Left lung (tissue), 10 donors: ENCODE results near the gene ITGB5. TPM values are rescaled to one million over a fixed set of nuclear protein-coding genes. Genes with fewer than 3 reads are reported as not detected.
A peak's percentile ranks its signal among the peaks of the same experiment; 100 is the strongest.

Experiments
- ATAC-seq: fragments of 200-7000 bp; cut with Tn5 transposase; one replicate; pipeline ENCODE4 v1.9.1; 2020; ENCODE audit warnings: moderate library complexity
- DNase-seq, 4 donors: peaks; one replicate each; pipeline ENCODE4 v3.0.0-alpha.2; 2013 to 2020
- H3K27ac ChIP-seq, 2 donors: fragments of 200-600 bp; sonication (generic) in 1 of 2; one replicate each; pipeline versions ENCODE4 v1.5.0 to v1.8.0; 2020 to 2021
- H3K27me3 ChIP-seq, 2 donors: fragments of 200-600 bp; sonication (generic) in 1 of 2; one replicate each; pipeline versions ENCODE4 v1.5.0 to v1.8.0; 2020 to 2021
- H3K36me3 ChIP-seq, 2 donors: fragments of 200-600 bp; sonication (generic) in 1 of 2; one replicate each; pipeline versions ENCODE4 v1.5.0 to v1.8.0; 2020 to 2021
- H3K4me1 ChIP-seq, 2 donors: fragments of 200-600 bp; one replicate each; pipeline ENCODE4 v1.8.0; 2021
- H3K4me3 ChIP-seq, 2 donors: fragments of 200-600 bp; sonication (generic) in 1 of 2; one replicate each; pipeline versions ENCODE4 v1.5.0 to v1.8.0; 2020 to 2021; ENCODE audit warnings: mild to moderate bottlenecking in 1 of 2
- H3K9me3 ChIP-seq, 2 donors: fragments of 200-600 bp; sonication (generic) in 1 of 2; one replicate each; pipeline versions ENCODE4 v1.5.0 to v1.8.0; 2020 to 2021
- CTCF ChIP-seq, 2 donors: fragments of 200-600 bp; sonication (generic) in 1 of 2; IDR thresholded peaks; one replicate each; pipeline versions ENCODE4 v1.5.0 to v1.8.0; 2021; ENCODE audit warnings: antibody characterized with exemption in 2 of 2
- intact Hi-C, 2 donors: fragments of 100-400 bp; cut with DNase I; formaldehyde crosslinking; loops; one replicate each; pipeline versions ENCODE4 v1.11.2 to v1.14.2; 2022
- polyA plus RNA-seq, 6 donors: library from polyadenylated mRNA; unstranded; fragments of 120-200 nt; gene quantifications; one replicate each; pipeline ENCODE4 v1.2.1, GENCODE V29; 2013; ENCODE audit not compliant: insufficient read length in 6 of 6
- total RNA-seq, 2 donors: library from RNA; stranded (reverse); fragmentation: NEBNext Ultra II Directional; extraction: Animal tissue kit (Norgen Biotek cat#: 25700); gene quantifications; one replicate each; pipeline ENCODE4 v1.2.1, GENCODE V29; 2021
- donor health status: DM: no; HTN: yes; CAD: no.
- donor health status: DM: no; HTN: no; CAD: no.

ITGB5 gene
- total and polyA plus RNA-seq, 8 donors: 54.8 to 142 (median 67.4) TPM

DNA sequence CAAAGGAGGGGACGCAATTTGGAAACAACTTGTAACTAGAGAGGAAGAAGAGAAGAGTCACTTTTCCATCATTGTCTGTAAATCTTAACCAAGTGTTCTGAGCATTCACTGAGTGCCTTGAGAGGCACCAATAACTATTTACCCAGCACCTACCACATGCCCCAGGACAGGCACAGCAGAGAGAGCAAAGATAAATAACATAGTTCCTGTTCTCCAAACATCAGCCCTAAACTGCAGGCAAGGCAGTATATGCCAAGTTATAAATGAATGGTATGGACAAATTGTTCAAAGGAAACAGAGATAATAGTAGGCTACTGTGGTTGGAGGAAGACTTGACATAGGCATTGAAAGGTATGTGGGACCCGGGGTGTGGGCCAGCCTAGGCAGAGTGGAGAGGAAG, 45.6 kb downstream of the ITGB5 start:
- DNase-seq (no peak), ATAC-seq (no peak)
- no peaks in the 10 kb centered on the region for H3K9me3 ChIP-seq
- no peak for TF ChIP-seq CTCF (IDR thresholded peaks at IDR 0.05)
- H3K4me1 ChIP-seq: peaks cover 13 to 24% of the 10 kb centered on the region in 2 donors
- H3K27me3 ChIP-seq: no peaks in the 10 kb centered on the region
- intact Hi-C loops: no loop called here
- no peak overlapping the region for H3K4me3 ChIP-seq
- H3K36me3 ChIP-seq: no peaks in the 10 kb centered on the region
- no peak overlapping the region for H3K27ac ChIP-seq

DNA sequence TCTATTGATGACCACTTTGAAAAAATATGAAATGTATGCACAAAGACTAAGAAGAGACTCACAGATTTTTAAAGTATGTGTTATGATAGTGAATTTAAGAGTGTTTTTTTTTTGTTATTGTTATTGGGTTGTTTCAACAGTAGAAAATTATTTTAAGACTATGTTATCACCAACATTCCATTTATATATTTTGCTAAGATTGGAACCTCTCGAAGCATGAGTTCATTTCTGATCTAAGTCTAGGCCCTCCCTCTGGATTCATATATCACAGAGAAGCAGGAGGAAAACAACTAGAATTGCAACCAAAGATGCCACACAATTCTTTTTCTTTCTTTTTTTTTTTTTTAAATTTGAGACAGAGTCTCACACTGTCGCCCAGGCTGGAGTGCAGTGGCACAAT, 46.8 kb downstream of the ITGB5 start:
- Histone ChIP-seq H3K4me3 (no peak overlapping the region), H3K9me3 (no peaks in the 10 kb centered on the region), H3K36me3 (no peaks in the 10 kb centered on the region), H3K27me3 (no peaks in the 10 kb centered on the region), H3K4me1 (peaks cover 13 to 35% of the 10 kb centered on the region in 2 donors), H3K27ac (peak overlapping the region in 1 of 2 donors; percentile 6)
- DNase-seq (no peak), ATAC-seq (no peak)
- no peak for TF ChIP-seq CTCF (IDR thresholded peaks at IDR 0.05)
- intact Hi-C loops: no loop called here

GRCh38 chr3:124839896-124840295, 47.3 kb downstream of the ITGB5 start:
- intact Hi-C loops: no loop called here
- DNase-seq: no peak
- no peaks in the 10 kb centered on the region for H3K9me3 ChIP-seq
- no peak for TF ChIP-seq CTCF (IDR thresholded peaks at IDR 0.05)
- no peak overlapping the region for H3K4me3 ChIP-seq
- H3K27me3 ChIP-seq: no peaks in the 10 kb centered on the region
- ATAC-seq: no peak
- H3K27ac ChIP-seq: peak overlapping the region in 1 of 2 donors; percentile 18
- H3K36me3 ChIP-seq: no peaks in the 10 kb centered on the region
- peaks cover 13 to 35% of the 10 kb centered on the region in 2 donors for H3K4me1 ChIP-seq

DNA sequence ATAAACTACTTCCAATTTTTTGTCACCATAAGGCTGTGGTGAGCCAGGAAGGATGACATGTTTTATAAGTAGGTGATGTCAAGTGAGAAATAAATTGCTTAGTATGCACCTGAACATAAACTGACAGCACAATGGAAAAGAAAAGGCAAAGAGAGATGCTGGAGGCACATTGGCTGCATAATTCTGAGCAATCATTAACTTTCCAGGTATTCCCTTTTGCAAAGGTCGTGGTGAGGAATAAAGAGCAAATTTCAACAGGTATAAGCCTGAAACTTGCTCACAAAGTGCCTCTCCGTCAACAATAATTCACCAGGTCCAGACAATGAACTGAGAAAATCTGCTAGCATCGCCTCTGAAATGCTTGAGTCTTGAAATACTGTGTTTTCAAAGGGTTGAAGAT, 48.2 kb downstream of the ITGB5 start:
- Histone ChIP-seq H3K4me1 (peaks cover 12 to 37% of the 10 kb centered on the region in 2 donors), H3K27ac (peak overlapping the region in 1 of 2 donors; percentile 18), H3K9me3 (no peaks in the 10 kb centered on the region), H3K4me3 (no peak overlapping the region), H3K27me3 (no peaks in the 10 kb centered on the region), H3K36me3 (no peaks in the 10 kb centered on the region)
- intact Hi-C loops: no loop called here
- TF ChIP-seq CTCF (IDR thresholded peaks at IDR 0.05): no peak
- ATAC-seq (no peak), DNase-seq (no peak)

- H3K4me1 ChIP-seq: peaks cover 12 to 38% of the 10 kb centered on the region in 2 donors
- peak overlapping the region; percentile 58 to 77 for H3K27ac ChIP-seq
- intact Hi-C loops: no loop called here
Measured at GRCh38 chr3:124837730-124838186, 49.4 kb downstream of the ITGB5 start.

More at GRCh38 chr3:124837730-124838186, 49.4 kb downstream of the ITGB5 start:
- Histone ChIP-seq H3K27me3 (no peaks in the 10 kb centered on the region), H3K4me3 (no peak overlapping the region), H3K9me3 (no peaks in the 10 kb centered on the region), H3K36me3 (no peaks in the 10 kb centered on the region)
- ATAC-seq (peak; percentile 48), DNase-seq (no peak)
- TF ChIP-seq CTCF (IDR thresholded peaks at IDR 0.05): no peak
